GM21360 (cell line): ENCODE measurements around the gene NALCN.
A peak's percentile ranks its signal among the peaks of the same experiment; 100 is the strongest.

ENCODE experiments used
- ATAC-seq: cut with Tn5 transposase; IDR thresholded peaks from one replicate; pipeline ENCODE4 v1.9.1; 2021; ENCODE audit warnings: mild to moderate bottlenecking, moderate library complexity; ENCODE audit not compliant: unreplicated experiment

NALCN gene

GRCh38 chr13:101415358-101416174 is 742 bp downstream of the NALCN start:
- ATAC-seq = peak; percentile 81

- no peak for ATAC-seq
Measured at GRCh38 chr13:101412076-101412475, 4.2 kb downstream of the NALCN start.

GRCh38 chr13:101408992-101409656 is 7.2 kb downstream of the NALCN start:
- no peak for ATAC-seq

GRCh38 chr13:101408154-101408553 is 8.2 kb downstream of the NALCN start:
- no peak for ATAC-seq

- no peak for ATAC-seq
Measured at GRCh38 chr13:101406791-101407190, 9.5 kb downstream of the NALCN start.

- no peak for ATAC-seq
Measured at GRCh38 chr13:101401196-101401595, 15.1 kb downstream of the NALCN start.

GRCh38 chr13:101399365-101399764 is 16.9 kb downstream of the NALCN start:
- ATAC-seq = no peak

GRCh38 chr13:101398920-101399319 is 17.4 kb downstream of the NALCN start:
- ATAC-seq = no peak

- no peak for ATAC-seq
Measured at GRCh38 chr13:101398191-101398590, 18.1 kb downstream of the NALCN start.

GRCh38 chr13:101397742-101398141 is 18.6 kb downstream of the NALCN start:
- ATAC-seq = no peak

GRCh38 chr13:101394605-101395004 is 21.7 kb downstream of the NALCN start:
- ATAC-seq = no peak

- ATAC-seq = no peak
Measured at GRCh38 chr13:101393140-101393539, 23.2 kb downstream of the NALCN start.

GRCh38 chr13:101390461-101390860 is 25.8 kb downstream of the NALCN start:
- no peak for ATAC-seq

- no peak for ATAC-seq
Measured at GRCh38 chr13:101384929-101385328, 31.4 kb downstream of the NALCN start.

- no peak for ATAC-seq
Measured at GRCh38 chr13:101383595-101383994, 32.7 kb downstream of the NALCN start.

- ATAC-seq = no peak
Measured at GRCh38 chr13:101382701-101383100, 33.6 kb downstream of the NALCN start.

- ATAC-seq = no peak
Measured at GRCh38 chr13:101382086-101382485, 34.2 kb downstream of the NALCN start.

- ATAC-seq = no peak
Measured at GRCh38 chr13:101360525-101360924, 55.8 kb downstream of the NALCN start.

- no peak for ATAC-seq
Measured at GRCh38 chr13:101354895-101355294, 61.4 kb downstream of the NALCN start.

- ATAC-seq = no peak
Measured at GRCh38 chr13:101346942-101347728, 69.2 kb downstream of the NALCN start.

- ATAC-seq = no peak
Measured at GRCh38 chr13:101346161-101346560, 70.1 kb downstream of the NALCN start.
